DND-41 (cell line): ENCODE measurements around the gene BPIFB3.

Experiments
- ATAC-seq: fragments of 200-7000 bp; cut with Tn5 transposase; 3 replicates; pipeline ENCODE4 v1.9.1; 2021; ENCODE audit warnings: low read depth; ENCODE audit not compliant: insufficient read depth
- DNase-seq: peaks from one replicate; pipeline ENCODE4 v3.0.0-alpha.2; 2020
- H2AFZ ChIP-seq: 2 replicates; pipeline ENCODE4 v1.6.0; 2012; ENCODE audit warnings: low read depth, low read length
- H3K27ac ChIP-seq: 2 replicates; pipeline ENCODE4 v1.5.1; 2012; ENCODE audit warnings: low read length, inconsistent platforms
- H3K27me3 ChIP-seq: fragments of 200-600 bp; sonication (generic); 2 replicates; pipeline ENCODE4 v1.6.0; 2012; ENCODE audit warnings: low read length, mild to moderate bottlenecking, inconsistent platforms; ENCODE audit not compliant: insufficient read depth, poor library complexity
- H3K36me3 ChIP-seq: 2 replicates; pipeline ENCODE4 v1.5.1; 2012; ENCODE audit warnings: low read length, inconsistent platforms; ENCODE audit not compliant: insufficient read depth
- H3K4me1 ChIP-seq: 2 replicates; pipeline ENCODE4 v1.5.1; 2012; ENCODE audit warnings: mild to moderate bottlenecking, low read length; ENCODE audit not compliant: insufficient read depth
- H3K4me2 ChIP-seq: 2 replicates; pipeline ENCODE4 v1.6.0; 2012; ENCODE audit warnings: mild to moderate bottlenecking, moderate library complexity, low read length, inconsistent platforms; ENCODE audit not compliant: insufficient read depth
- H3K4me3 ChIP-seq, 2 experiments: fragments of 200-600 bp in 1 of 2; shearing (Covaris generic) in 1 of 2; 2 replicates each; pipeline ENCODE4 v1.5.1; 2012 to 2016; ENCODE audit warnings: inconsistent platforms in 2 of 2, low read length in 2 of 2, mild to moderate bottlenecking in 2 of 2, low read depth in 1 of 2, moderate library complexity in 1 of 2
- H3K79me2 ChIP-seq: 2 replicates; pipeline ENCODE4 v1.6.0; 2012; ENCODE audit warnings: low read length, inconsistent platforms; ENCODE audit not compliant: insufficient read depth
- H3K9ac ChIP-seq: 2 replicates; pipeline ENCODE4 v1.6.0; 2012; ENCODE audit warnings: low read depth, mild to moderate bottlenecking, inconsistent platforms, low read length, moderate library complexity
- H3K9me3 ChIP-seq: 2 replicates; pipeline ENCODE4 v1.5.1; 2012; ENCODE audit warnings: low read length, moderate library complexity, mild to moderate bottlenecking, inconsistent platforms; ENCODE audit not compliant: insufficient read depth, severe bottlenecking
- H4K20me1 ChIP-seq: 2 replicates; pipeline ENCODE4 v1.6.0; 2012; ENCODE audit warnings: low read length; ENCODE audit not compliant: insufficient read depth
- CTCF ChIP-seq: IDR thresholded peaks from 2 replicates; pipeline ENCODE4 v1.5.1; 2012; ENCODE audit warnings: borderline replicate concordance, low read length, moderate library complexity, mild to moderate bottlenecking; ENCODE audit not compliant: poor library complexity, severe bottlenecking; ENCODE audit errors: extremely low read depth
- EZH2 ChIP-seq: IDR thresholded peaks from 3 replicates; pipeline ENCODE4 v1.6.1; 2012; ENCODE audit warnings: borderline replicate concordance, low read depth, mild to moderate bottlenecking, moderate library complexity, low read length, inconsistent platforms; ENCODE audit not compliant: severe bottlenecking

The BPIFB3 gene

GRCh38 chr20:33070111-33071053 lies 16.7 kb downstream of the BPIFB3 start:
- TF ChIP-seq CTCF (no peak), EZH2 (no peak)
- Histone ChIP-seq H3K4me2 (no peak overlapping the region), H3K27ac (no peak overlapping the region), H3K4me3 (no peak overlapping the region), H3K79me2 (no peaks in the 10 kb centered on the region), H3K9me3 (no peaks in the 10 kb centered on the region), H3K36me3 (no peaks in the 10 kb centered on the region), H3K9ac (no peak overlapping the region), H3K4me1 (no peaks in the 10 kb centered on the region), H3K27me3 (no peaks in the 10 kb centered on the region), H2AFZ (no peak overlapping the region), H4K20me1 (no peaks in the 10 kb centered on the region)
- no peak for ATAC-seq
- DNase-seq: no peak

GRCh38 chr20:33071198-33071597 lies 17.5 kb downstream of the BPIFB3 start:
- Histone ChIP-seq H2AFZ (no peak overlapping the region), H3K9ac (no peak overlapping the region), H3K4me1 (no peaks in the 10 kb centered on the region), H3K4me3 (no peak overlapping the region), H3K36me3 (no peaks in the 10 kb centered on the region), H4K20me1 (no peaks in the 10 kb centered on the region), H3K27me3 (no peaks in the 10 kb centered on the region), H3K79me2 (no peaks in the 10 kb centered on the region), H3K27ac (no peak overlapping the region), H3K4me2 (no peak overlapping the region), H3K9me3 (no peaks in the 10 kb centered on the region)
- TF ChIP-seq EZH2 (no peak), CTCF (no peak)
- ATAC-seq (no peak), DNase-seq (no peak)

- H2AFZ ChIP-seq: no peak overlapping the region
- no peaks in the 10 kb centered on the region for H3K27me3 ChIP-seq
- H3K9me3 ChIP-seq: no peaks in the 10 kb centered on the region
- no peaks in the 10 kb centered on the region for H4K20me1 ChIP-seq
- H3K4me2 ChIP-seq: no peak overlapping the region
- DNase-seq (no peak), ATAC-seq (no peak)
- H3K4me3 ChIP-seq: no peak overlapping the region
- no peak overlapping the region for H3K27ac ChIP-seq
- H3K79me2 ChIP-seq: no peaks in the 10 kb centered on the region
- no peak overlapping the region for H3K9ac ChIP-seq
- H3K4me1 ChIP-seq: no peaks in the 10 kb centered on the region
- no peak for TF ChIP-seq EZH2
- no peak for TF ChIP-seq CTCF
- no peaks in the 10 kb centered on the region for H3K36me3 ChIP-seq
Observed at GRCh38 chr20:33072362-33072761, 18.7 kb downstream of the BPIFB3 start.
